Kidney epithelial cell (primary cell): ENCODE measurements around the gene NELL1. TPM values are rescaled to one million over a fixed set of nuclear protein-coding genes. Genes with fewer than 3 reads are reported as not detected.

Experiments used
- DNase-seq: peaks from one replicate; pipeline ENCODE4 v3.0.0-alpha.2; 2010; ENCODE audit warnings: low read depth
- H3K27me3 ChIP-seq: 2 replicates; pipeline ENCODE4 v1.6.0; 2011; ENCODE audit warnings: low read length; ENCODE audit not compliant: control insufficient read depth, insufficient read depth
- H3K36me3 ChIP-seq: 2 replicates; pipeline ENCODE4 v1.5.1; 2011; ENCODE audit warnings: low read length; ENCODE audit not compliant: control insufficient read depth, insufficient read depth
- H3K4me3 ChIP-seq: 2 replicates; pipeline ENCODE4 v1.5.1; 2011; ENCODE audit warnings: low read depth, mild to moderate bottlenecking, control low read depth, low read length
- CTCF ChIP-seq: IDR thresholded peaks from 2 replicates; pipeline ENCODE4 v1.5.1; 2011; ENCODE audit warnings: mild to moderate bottlenecking, moderate library complexity, low read length, control low read depth, inconsistent platforms; ENCODE audit not compliant: insufficient read depth, poor library complexity, severe bottlenecking
- total RNA-seq: library from RNA; depleted of rRNA; stranded (reverse); fragments of >200 nt; gene quantifications from 2 replicates; pipeline ENCODE4 v1.2.3, GENCODE V29; 2015

The NELL1 gene
- total RNA-seq, 1 donor from 2014 or later = 0.17 TPM

GRCh38 chr11:20865161-20865560 lies 195.8 kb downstream of the NELL1 start:
- Histone ChIP-seq H3K27me3 (no peaks in the 10 kb centered on the region), H3K4me3 (no peak overlapping the region), H3K36me3 (no peaks in the 10 kb centered on the region)
- no peak for TF ChIP-seq CTCF
- no peak for DNase-seq

GRCh38 chr11:20869123-20869522 lies 199.7 kb downstream of the NELL1 start:
- H3K27me3 ChIP-seq = no peaks in the 10 kb centered on the region
- TF ChIP-seq CTCF = no peak
- H3K4me3 ChIP-seq = no peak overlapping the region
- no peaks in the 10 kb centered on the region for H3K36me3 ChIP-seq
- DNase-seq = no peak

GRCh38 chr11:20873054-20873453 lies 203.7 kb downstream of the NELL1 start:
- no peaks in the 10 kb centered on the region for H3K27me3 ChIP-seq
- DNase-seq = no peak
- H3K4me3 ChIP-seq = no peak overlapping the region
- peak; percentile 18 for TF ChIP-seq CTCF
- H3K36me3 ChIP-seq = no peaks in the 10 kb centered on the region

DNA sequence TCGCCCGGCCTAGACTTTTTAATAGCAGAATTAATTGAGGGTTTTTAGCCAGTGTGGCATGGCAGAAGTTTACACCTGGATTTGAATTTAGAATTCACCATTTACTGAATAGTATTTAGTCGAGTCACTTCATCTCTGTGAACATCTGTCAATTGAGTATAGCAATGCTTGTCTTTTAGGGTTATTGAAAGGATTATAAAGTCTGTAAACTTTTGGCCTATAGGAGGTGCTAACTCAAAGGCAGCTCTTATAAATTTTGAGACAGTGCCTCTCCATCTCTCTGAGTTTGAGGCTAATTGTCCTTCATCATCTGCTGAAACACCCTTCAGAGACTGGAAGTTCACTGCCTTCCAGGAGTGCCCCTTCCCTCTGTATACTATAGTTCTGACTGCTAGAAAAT lies 205.0 kb downstream of the NELL1 start:
- no peak for TF ChIP-seq CTCF
- DNase-seq = no peak
- Histone ChIP-seq H3K27me3 (no peaks in the 10 kb centered on the region), H3K36me3 (no peaks in the 10 kb centered on the region), H3K4me3 (no peak overlapping the region)

GRCh38 chr11:20875889-20876288 lies 206.5 kb downstream of the NELL1 start:
- TF ChIP-seq CTCF = no peak
- Histone ChIP-seq H3K4me3 (no peak overlapping the region), H3K27me3 (no peaks in the 10 kb centered on the region), H3K36me3 (no peaks in the 10 kb centered on the region)
- DNase-seq = no peak

- no peaks in the 10 kb centered on the region for H3K27me3 ChIP-seq
- no peak overlapping the region for H3K4me3 ChIP-seq
- TF ChIP-seq CTCF = no peak
- no peak for DNase-seq
- no peaks in the 10 kb centered on the region for H3K36me3 ChIP-seq
Measured at GRCh38 chr11:20876738-20877137, 207.4 kb downstream of the NELL1 start.
